Hepatocyte (in vitro differentiated cells): ENCODE data around the gene SNCAIP. TPM values are rescaled to one million over a fixed set of nuclear protein-coding genes. Genes with fewer than 3 reads are reported as not detected.
"Not testable (repeated sequence)": the region's sequence is repeated elsewhere in the genome, so short reads cannot be mapped to it uniquely, and the experiment has no call there.

Experiments
- DNase-seq: peaks from one replicate; pipeline ENCODE4 v3.0.0-alpha.2; 2016; ENCODE audit warnings: low spot score
- H2AFZ ChIP-seq: fragments of 200-600 bp; sonication (generic); 2 replicates; pipeline ENCODE4 v1.6.0; 2016; ENCODE audit warnings: antibody characterized with exemption, mild to moderate bottlenecking
- H3K27ac ChIP-seq: fragments of 200-600 bp; sonication (generic); 2 replicates; pipeline ENCODE4 v1.5.1; 2016; ENCODE audit warnings: mild to moderate bottlenecking
- H3K27me3 ChIP-seq: fragments of 200-600 bp; sonication (generic); 2 replicates; pipeline ENCODE4 v1.6.1; 2016
- H3K36me3 ChIP-seq: fragments of 200-600 bp; sonication (generic); replicated peaks from 2 replicates; pipeline ENCODE4 v1.5.1; 2016; ENCODE audit warnings: low read depth; ENCODE audit not compliant: insufficient read depth
- H3K4me1 ChIP-seq: fragments of 200-600 bp; sonication (generic); 2 replicates; pipeline ENCODE4 v1.5.1; 2016; ENCODE audit warnings: mild to moderate bottlenecking, moderate library complexity; ENCODE audit not compliant: insufficient read depth
- H3K4me2 ChIP-seq: fragments of 200-600 bp; sonication (generic); 2 replicates; pipeline ENCODE4 v1.6.0; 2016
- H3K4me3 ChIP-seq: fragments of 200-600 bp; sonication (generic); 2 replicates; pipeline ENCODE4 v1.5.1; 2016; ENCODE audit warnings: mild to moderate bottlenecking
- H3K79me2 ChIP-seq: fragments of 200-600 bp; sonication (generic); 2 replicates; pipeline ENCODE4 v1.6.0; 2017; ENCODE audit warnings: mild to moderate bottlenecking
- H3K9me2 ChIP-seq: fragments of 200-600 bp; sonication (generic); replicated peaks from 2 replicates; pipeline ENCODE4 v1.6.0; 2017; ENCODE audit warnings: mild to moderate bottlenecking; ENCODE audit not compliant: insufficient read depth
- H3K9me3 ChIP-seq: fragments of 200-600 bp; sonication (generic); 2 replicates; pipeline ENCODE4 v1.5.1; 2016; ENCODE audit warnings: low read depth, mild to moderate bottlenecking
- H4K20me1 ChIP-seq: fragments of 200-600 bp; sonication (generic); 2 replicates; pipeline ENCODE4 v1.6.0; 2016; ENCODE audit warnings: mild to moderate bottlenecking; ENCODE audit not compliant: insufficient read depth, poor library complexity, severe bottlenecking
- CTCF ChIP-seq: fragments of 200-600 bp; sonication (generic); IDR thresholded peaks from 2 replicates; pipeline ENCODE4 v1.5.1; 2016; ENCODE audit warnings: antibody characterized with exemption, mild to moderate bottlenecking; ENCODE audit not compliant: poor library complexity
- EZH2 ChIP-seq: fragments of 200-600 bp; sonication (generic); IDR thresholded peaks from 2 replicates; pipeline ENCODE4 v1.6.1; 2016; ENCODE audit warnings: antibody characterized with exemption, mild to moderate bottlenecking, borderline replicate concordance
- EZH2phosphoT487 ChIP-seq: fragments of 200-600 bp; sonication (generic); IDR thresholded peaks from one replicate; pipeline ENCODE4 v1.6.1; 2018; ENCODE audit warnings: antibody characterized with exemption, mild to moderate bottlenecking, low read depth, moderate library complexity; ENCODE audit not compliant: unreplicated experiment, severe bottlenecking
- WGBS: methylation state at CpG from one replicate; pipeline ENCODE4 v1.1.6; 2016; ENCODE audit warnings: low lambda C conversion rate; ENCODE audit errors: missing lambda C conversion rate; 5-methylcytosine and 5-hydroxymethylcytosine counted together
- polyA plus RNA-seq: library from polyadenylated mRNA; unstranded; fragments of >200 nt; fragmentation: Nextera tagmentation; extraction: Ambion mirVana; gene quantifications from 2 replicates; pipeline ENCODE4 v1.2.1, GENCODE V29; 2016
- total RNA-seq: library from RNA; depleted of rRNA; stranded (reverse); fragments of >200 nt; gene quantifications from 2 replicates; pipeline ENCODE4 v1.2.3, GENCODE V29; 2014

The SNCAIP gene
- total and polyA plus RNA-seq, 2 experiments from 2014 or later = 7.1 to 19.1 TPM

GRCh38 chr5:122376250-122376649, 64.2 kb downstream of the SNCAIP start:
- Histone ChIP-seq H3K4me1 (peaks cover 3% of the 10 kb centered on the region), H3K9me2 (no peaks in the 10 kb centered on the region), H3K9me3 (no peaks in the 10 kb centered on the region), H3K27ac (no peak overlapping the region), H3K36me3 (no peaks in the 10 kb centered on the region), H3K27me3 (no peaks in the 10 kb centered on the region), H4K20me1 (no peaks in the 10 kb centered on the region), H3K79me2 (no peaks in the 10 kb centered on the region), H3K4me3 (no peak overlapping the region), H3K4me2 (no peak overlapping the region), H2AFZ (no peak overlapping the region)
- no peak for TF ChIP-seq EZH2phosphoT487
- no peak for TF ChIP-seq EZH2
- no peak for TF ChIP-seq CTCF
- no peak for DNase-seq

GRCh38 chr5:122377026-122377425, 65.0 kb downstream of the SNCAIP start:
- no peaks in the 10 kb centered on the region for H3K79me2 ChIP-seq
- H3K27ac ChIP-seq = no peak overlapping the region
- no peak overlapping the region for H3K4me3 ChIP-seq
- no peak overlapping the region for H2AFZ ChIP-seq
- no peaks in the 10 kb centered on the region for H3K9me3 ChIP-seq
- TF ChIP-seq EZH2phosphoT487 = no peak
- no peak for TF ChIP-seq CTCF
- no peak for TF ChIP-seq EZH2
- no peaks in the 10 kb centered on the region for H4K20me1 ChIP-seq
- peaks cover 3% of the 10 kb centered on the region for H3K4me1 ChIP-seq
- no peaks in the 10 kb centered on the region for H3K9me2 ChIP-seq
- H3K27me3 ChIP-seq = no peaks in the 10 kb centered on the region
- no peak for DNase-seq
- H3K4me2 ChIP-seq = no peak overlapping the region
- 75% methylated on average over 1 of the region's 1 CpG for WGBS
- H3K36me3 ChIP-seq = no peaks in the 10 kb centered on the region

GRCh38 chr5:122382938-122383337, 70.9 kb downstream of the SNCAIP start:
- not testable (repeated sequence) for H3K36me3 ChIP-seq, H3K27ac ChIP-seq, H4K20me1 ChIP-seq, H3K79me2 ChIP-seq, H3K9me3 ChIP-seq, H3K4me3 ChIP-seq, DNase-seq, H3K27me3 ChIP-seq, H3K4me2 ChIP-seq, H2AFZ ChIP-seq, H3K4me1 ChIP-seq, H3K9me2 ChIP-seq
- WGBS = 75% methylated on average over 16 of the region's 16 CpGs

GRCh38 chr5:122384739-122385235, 72.8 kb downstream of the SNCAIP start:
- H2AFZ ChIP-seq = no peak overlapping the region
- no peaks in the 10 kb centered on the region for H3K27me3 ChIP-seq
- TF ChIP-seq CTCF (no peak), EZH2phosphoT487 (no peak), EZH2 (no peak)
- no peak overlapping the region for H3K4me2 ChIP-seq
- H3K4me1 ChIP-seq = no peaks in the 10 kb centered on the region
- no peaks in the 10 kb centered on the region for H3K9me2 ChIP-seq
- no peak for DNase-seq
- H3K4me3 ChIP-seq = no peak overlapping the region
- no peaks in the 10 kb centered on the region for H3K79me2 ChIP-seq
- no peak overlapping the region for H3K27ac ChIP-seq
- no peaks in the 10 kb centered on the region for H3K9me3 ChIP-seq
- no peaks in the 10 kb centered on the region for H3K36me3 ChIP-seq
- no peaks in the 10 kb centered on the region for H4K20me1 ChIP-seq
- WGBS = 92% methylated on average over 5 of the region's 5 CpGs
